Measurements from ENCODE around the gene BRD7. TPM values are rescaled to one million over a fixed set of nuclear protein-coding genes. Genes with fewer than 3 reads are reported as not detected.

Gene BRD7
- total RNA-seq, 1 experiment from 2014 or later = 40.0 TPM

- ChIA-PET CTCF (no interaction called here), POLR2A (ENCODE audit: unreplicated experiment) (no interaction called here)
- Histone ChIP-seq H3K4me2 (ENCODE audit: low read length) (no peak overlapping the region), H3K79me2 (ENCODE audit: low read length) (no peaks in the 10 kb centered on the region), H3K27ac (ENCODE audit: low read length) (no peak overlapping the region), H3K9ac (ENCODE audit: low read length) (no peak overlapping the region), H3K9me2 (replicated peaks; ENCODE audit: low read length) (no peaks in the 10 kb centered on the region), H3K4me1 (ENCODE audit: insufficient read depth, low read length) (0 out of 2 replicates have a peak, but pooled peaks cover 6% of the 10 kb centered on the region), H3K27me3 (ENCODE audit: low read length) (no peaks in the 10 kb centered on the region), H4K20me1 (ENCODE audit: low read length) (no peaks in the 10 kb centered on the region), H3K9me3 (ENCODE audit: low read length) (no peaks in the 10 kb centered on the region), H3K4me3 (ENCODE audit: low read length) (no peak overlapping the region), H3F3A (ENCODE audit: low read length, unreplicated experiment) (no peaks in the 10 kb centered on the region), H3K36me3 (ENCODE audit: low read depth, low read length) (no peaks in the 10 kb centered on the region), H2AFZ (ENCODE audit: low read length) (no peak overlapping the region)
- DNase-seq (no peak), ATAC-seq (no peak)
- intact Hi-C loops (cut with micrococcal nuclease) = no loop called here
- TF ChIP-seq EZH2phosphoT487 (IDR thresholded peaks at IDR 0.05; ENCODE audit: borderline replicate concordance, low read length) (no peak), EZH2 (IDR thresholded peaks at IDR 0.05; ENCODE audit: low read length, unreplicated experiment) (no peak), CTCF (conservative IDR thresholded peaks at IDR 0.05; ENCODE audit: low read depth, low read length) (no peak)
- BruUV-seq (replicated peaks) = no TSS peak
Observed at GRCh38 chr16:50271148-50272041, 97.4 kb downstream of the BRD7 start.

GRCh38 chr16:50270510-50271147 lies 98.2 kb downstream of the BRD7 start:
- 0 out of 2 replicates have a peak, but pooled peaks cover 6% of the 10 kb centered on the region for H3K4me1 ChIP-seq (ENCODE audit: insufficient read depth, low read length)
- ChIA-PET CTCF (interaction anchor here (0.6 kb wide), 1 partner anchor 98 kb away, joined by 11 read pairs; the partner anchor contains the start of gene BRD7), POLR2A (ENCODE audit: unreplicated experiment) (no interaction called here)
- no peak for ATAC-seq
- no peak for TF ChIP-seq EZH2phosphoT487 (IDR thresholded peaks at IDR 0.05; ENCODE audit: borderline replicate concordance, low read length)
- TF ChIP-seq EZH2 (IDR thresholded peaks at IDR 0.05; ENCODE audit: low read length, unreplicated experiment) = no peak
- TF ChIP-seq CTCF (conservative IDR thresholded peaks at IDR 0.05; ENCODE audit: low read depth, low read length) = no peak
- H3F3A ChIP-seq (ENCODE audit: low read length, unreplicated experiment) = no peaks in the 10 kb centered on the region
- H3K79me2 ChIP-seq (ENCODE audit: low read length) = 0 out of 2 replicates have a peak, but pooled peaks cover 2% of the 10 kb centered on the region
- no peak overlapping the region for H2AFZ ChIP-seq (ENCODE audit: low read length)
- no peaks in the 10 kb centered on the region for H3K27me3 ChIP-seq (ENCODE audit: low read length)
- no peak overlapping the region for H3K27ac ChIP-seq (ENCODE audit: low read length)
- no peak overlapping the region for H3K9ac ChIP-seq (ENCODE audit: low read length)
- DNase-seq = no peak
- H4K20me1 ChIP-seq (ENCODE audit: low read length) = no peaks in the 10 kb centered on the region
- no TSS peak for BruUV-seq (replicated peaks)
- no peaks in the 10 kb centered on the region for H3K9me2 ChIP-seq (replicated peaks; ENCODE audit: low read length)
- intact Hi-C loops (cut with micrococcal nuclease) = no loop called here
- no peak overlapping the region for H3K4me3 ChIP-seq (ENCODE audit: low read length)
- H3K9me3 ChIP-seq (ENCODE audit: low read length) = no peaks in the 10 kb centered on the region
- no peaks in the 10 kb centered on the region for H3K36me3 ChIP-seq (ENCODE audit: low read depth, low read length)
- H3K4me2 ChIP-seq (ENCODE audit: low read length) = no peak overlapping the region

All from PC-3 (cell line).